GM21528 (cell line): Measurements from ENCODE around the gene OR1K1.
"Not testable (repeated sequence)": the region's sequence is repeated elsewhere in the genome, so short reads cannot be mapped to it uniquely, and the experiment has no call there.

Experiments used
- ATAC-seq: cut with Tn5 transposase; IDR thresholded peaks from one replicate; pipeline ENCODE4 v1.9.1; 2021; ENCODE audit warnings: mild to moderate bottlenecking, moderate library complexity; ENCODE audit not compliant: unreplicated experiment, low FRiP score

Gene OR1K1

GRCh38 chr9:122800066-122801060 is at the start of gene OR1K1:
Gene OR1K1, plus strand, starts transcription at chr9:122800123. Its CDS starts 0 bp downstream, at chr9:122800123.
- no peak for ATAC-seq

- no peak for ATAC-seq
Observed at GRCh38 chr9:122754825-122755224, 45.1 kb upstream of the OR1K1 start.

- ATAC-seq = no peak
Observed at GRCh38 chr9:122767817-122768216, 32.1 kb upstream of the OR1K1 start.

- ATAC-seq = no peak
Observed at GRCh38 chr9:122777052-122777451, 22.9 kb upstream of the OR1K1 start.

GRCh38 chr9:122777935-122778627 is 21.8 kb upstream of the OR1K1 start:
- ATAC-seq = no peak

GRCh38 chr9:122779181-122779580 is 20.7 kb upstream of the OR1K1 start:
- ATAC-seq = no peak

- ATAC-seq = no peak
Observed at GRCh38 chr9:122780026-122780425, 19.9 kb upstream of the OR1K1 start.

- no peak for ATAC-seq
Observed at GRCh38 chr9:122781671-122782070, 18.3 kb upstream of the OR1K1 start.

- ATAC-seq = no peak
Observed at GRCh38 chr9:122785269-122785668, 14.7 kb upstream of the OR1K1 start.

GRCh38 chr9:122786338-122786737 is 13.6 kb upstream of the OR1K1 start:
- ATAC-seq = no peak

GRCh38 chr9:122788831-122789230 is 11.1 kb upstream of the OR1K1 start, which contains the start of gene OR5C1:
Gene OR5C1, plus strand, starts transcription at chr9:122788933. Its CDS starts 0 bp downstream, at chr9:122788933.
- ATAC-seq = no peak

GRCh38 chr9:122789256-122790046 is 10.5 kb upstream of the OR1K1 start:
- ATAC-seq = no peak

GRCh38 chr9:122791872-122792669 is 7.9 kb upstream of the OR1K1 start:
- no peak for ATAC-seq

- no peak for ATAC-seq
Observed at GRCh38 chr9:122797316-122798063, 2.4 kb upstream of the OR1K1 start.

GRCh38 chr9:122806661-122807060 is 6.7 kb downstream of the OR1K1 start:
- ATAC-seq = no peak

GRCh38 chr9:122807271-122807900 is 7.5 kb downstream of the OR1K1 start:
- no peak for ATAC-seq

- ATAC-seq = no peak
Observed at GRCh38 chr9:122808141-122808540, 8.2 kb downstream of the OR1K1 start.

- not testable (repeated sequence) for ATAC-seq
Observed at GRCh38 chr9:122809261-122809660, 9.3 kb downstream of the OR1K1 start.
